Measurements from ENCODE around the gene CACNA2D3.
"Not testable (repeated sequence)": the region's sequence is repeated elsewhere in the genome, so short reads cannot be mapped to it uniquely, and the experiment has no call there.

Gene CACNA2D3

DNA sequence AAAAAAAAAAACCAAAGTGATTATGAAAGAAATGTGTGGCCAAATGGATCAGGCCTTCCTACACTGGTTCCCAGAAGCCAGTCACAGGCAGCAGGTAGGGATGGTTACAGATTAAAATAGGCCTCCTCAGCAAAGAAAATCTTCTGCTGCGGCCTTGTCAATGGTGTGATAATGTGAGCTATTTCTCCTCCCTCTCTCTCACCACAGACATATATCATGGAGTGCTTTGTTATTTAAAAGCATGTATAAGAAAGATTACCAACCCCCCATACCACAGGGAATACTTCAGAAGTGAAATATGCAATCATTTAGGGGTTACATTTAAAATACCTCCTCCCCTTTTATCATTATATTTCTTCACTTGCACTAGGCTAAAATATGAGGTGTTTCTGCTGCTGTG lies 837.7 kb downstream of the CACNA2D3 start:
- DNase-seq (no peak), ATAC-seq (no peak)
- Mint-ChIP-seq H3K4me1 (no peaks in the 10 kb centered on the region), H3K9me3 (no peaks in the 10 kb centered on the region), H3K36me3 (ENCODE audit: low read depth) (no peaks in the 10 kb centered on the region), H3K4me3 (no peak overlapping the region), H3K27ac (no peak overlapping the region), H3K27me3 (no peaks in the 10 kb centered on the region)

DNA sequence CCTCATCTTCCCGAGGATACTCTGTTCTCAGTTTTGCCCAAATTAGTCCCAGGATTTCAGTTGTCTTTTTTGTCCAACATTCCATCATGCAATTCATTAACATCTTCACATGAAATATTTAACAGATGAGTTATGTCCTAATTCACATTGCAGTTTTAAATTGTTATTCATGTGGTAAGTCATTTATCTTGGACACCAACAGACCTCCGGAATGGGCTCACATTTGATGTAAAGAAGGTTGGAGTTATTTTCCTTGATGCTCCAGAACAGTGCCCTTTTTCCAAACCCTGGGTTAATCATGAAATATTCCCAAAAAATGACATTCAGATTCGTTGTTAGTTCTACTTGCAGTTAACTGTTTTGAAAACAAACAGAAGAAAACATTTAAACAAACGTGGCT lies 838.3 kb downstream of the CACNA2D3 start:
- Mint-ChIP-seq H3K27ac (no peak overlapping the region), H3K9me3 (peaks cover 5% of the 10 kb centered on the region), H3K27me3 (no peaks in the 10 kb centered on the region), H3K4me1 (no peaks in the 10 kb centered on the region), H3K4me3 (no peak overlapping the region), H3K36me3 (ENCODE audit: low read depth) (no peaks in the 10 kb centered on the region)
- no peak for DNase-seq
- ATAC-seq, result no peak

DNA sequence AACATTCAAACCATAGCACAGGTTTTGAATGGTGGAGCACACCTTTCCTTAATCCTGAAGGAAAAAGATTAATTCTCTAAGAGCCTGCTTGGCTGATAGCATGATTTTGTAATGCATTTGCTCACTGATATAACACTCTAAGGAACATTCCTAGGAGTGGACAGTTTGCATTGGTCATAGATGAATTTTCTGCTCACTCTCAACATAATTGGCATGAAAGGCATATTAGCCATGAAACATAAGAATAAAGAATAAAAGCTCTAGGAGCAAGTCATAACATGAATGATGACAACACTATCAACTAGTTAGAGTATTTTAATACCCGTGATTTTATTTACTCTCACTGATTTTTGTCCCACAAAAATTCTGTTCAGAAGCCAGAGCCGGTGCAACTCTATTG lies 839.8 kb downstream of the CACNA2D3 start:
- no peaks in the 10 kb centered on the region for H3K27me3 Mint-ChIP-seq
- no peaks in the 10 kb centered on the region for H3K4me1 Mint-ChIP-seq
- no peaks in the 10 kb centered on the region for H3K36me3 Mint-ChIP-seq (ENCODE audit: low read depth)
- ATAC-seq, result no peak
- peaks cover 6% of the 10 kb centered on the region for H3K9me3 Mint-ChIP-seq
- no peak overlapping the region for H3K27ac Mint-ChIP-seq
- DNase-seq, result no peak
- H3K4me3 Mint-ChIP-seq, result no peak overlapping the region

DNA sequence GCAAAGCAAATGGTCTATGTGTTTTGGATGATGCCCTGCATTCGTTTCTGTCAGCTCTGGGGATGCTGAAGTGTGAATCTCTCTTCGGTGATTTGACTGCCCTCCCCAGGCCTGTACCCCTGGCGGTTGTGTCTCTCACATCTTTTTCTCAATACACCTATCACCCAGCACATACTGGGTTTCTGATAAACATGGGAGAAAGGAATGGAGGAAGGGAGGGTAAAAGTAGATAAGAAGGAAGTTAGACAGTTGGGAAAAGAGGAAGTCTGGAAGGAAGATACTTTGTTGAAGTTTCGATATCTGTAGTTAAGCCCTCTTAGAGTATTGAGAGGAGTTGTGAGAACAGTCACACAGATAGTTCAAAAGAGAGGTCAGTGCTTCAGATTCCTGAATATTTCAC lies 841.3 kb downstream of the CACNA2D3 start:
- Mint-ChIP-seq H3K27me3 (no peaks in the 10 kb centered on the region), H3K27ac (no peak overlapping the region), H3K9me3 (peaks cover 6% of the 10 kb centered on the region), H3K4me3 (no peak overlapping the region), H3K36me3 (ENCODE audit: low read depth) (no peaks in the 10 kb centered on the region), H3K4me1 (no peaks in the 10 kb centered on the region)
- no peak for ATAC-seq
- no peak for DNase-seq

DNA sequence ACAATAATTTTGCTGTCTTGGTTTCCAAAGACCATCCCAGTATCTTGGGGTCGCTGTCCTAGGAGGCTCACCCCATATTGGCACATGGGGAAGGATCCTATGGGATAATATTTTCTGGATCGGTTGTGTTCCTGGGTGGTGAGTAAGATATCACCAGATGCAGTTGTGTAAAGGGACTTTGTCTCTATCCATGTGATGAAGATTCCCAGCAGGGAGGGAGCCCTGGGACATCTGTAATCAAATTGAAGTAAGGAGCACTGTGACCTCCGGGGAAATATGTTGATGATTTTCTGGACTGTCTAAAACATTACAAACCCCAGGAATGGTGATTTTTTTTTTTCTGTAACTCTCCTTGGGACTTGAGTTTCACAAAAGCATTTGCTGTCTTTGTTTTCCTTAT lies 841.7 kb downstream of the CACNA2D3 start:
- no peak overlapping the region for H3K27ac Mint-ChIP-seq
- no peak for DNase-seq
- H3K27me3 Mint-ChIP-seq, result no peaks in the 10 kb centered on the region
- H3K36me3 Mint-ChIP-seq (ENCODE audit: low read depth), result no peaks in the 10 kb centered on the region
- ATAC-seq, result no peak
- no peaks in the 10 kb centered on the region for H3K4me1 Mint-ChIP-seq
- no peak overlapping the region for H3K4me3 Mint-ChIP-seq
- peaks cover 9% of the 10 kb centered on the region for H3K9me3 Mint-ChIP-seq

DNA sequence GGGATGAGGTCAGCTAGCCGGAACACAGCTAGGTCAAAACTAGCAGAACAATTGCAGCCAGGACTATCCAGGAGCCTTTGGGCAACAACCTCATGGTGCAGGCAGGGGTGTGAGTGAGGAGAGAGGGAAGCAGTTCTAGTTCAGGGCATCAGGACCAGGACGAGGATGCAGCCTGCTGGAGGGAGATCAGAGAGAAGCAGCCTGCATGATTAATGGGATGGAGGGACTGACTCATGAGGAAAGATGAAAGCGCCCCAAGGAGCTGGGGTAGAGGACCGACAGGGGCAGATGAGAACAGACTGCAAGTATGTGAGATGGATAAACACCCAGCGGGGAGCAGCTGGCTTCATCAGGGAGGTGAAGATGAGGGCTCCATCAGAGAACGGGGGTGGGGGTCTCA lies 843.4 kb downstream of the CACNA2D3 start:
- no peaks in the 10 kb centered on the region for H3K36me3 Mint-ChIP-seq (ENCODE audit: low read depth)
- no peaks in the 10 kb centered on the region for H3K27me3 Mint-ChIP-seq
- H3K4me1 Mint-ChIP-seq, result no peaks in the 10 kb centered on the region
- no peak for ATAC-seq
- no peak overlapping the region for H3K27ac Mint-ChIP-seq
- H3K4me3 Mint-ChIP-seq, result no peak overlapping the region
- peaks cover 9% of the 10 kb centered on the region for H3K9me3 Mint-ChIP-seq
- DNase-seq, result no peak

DNA sequence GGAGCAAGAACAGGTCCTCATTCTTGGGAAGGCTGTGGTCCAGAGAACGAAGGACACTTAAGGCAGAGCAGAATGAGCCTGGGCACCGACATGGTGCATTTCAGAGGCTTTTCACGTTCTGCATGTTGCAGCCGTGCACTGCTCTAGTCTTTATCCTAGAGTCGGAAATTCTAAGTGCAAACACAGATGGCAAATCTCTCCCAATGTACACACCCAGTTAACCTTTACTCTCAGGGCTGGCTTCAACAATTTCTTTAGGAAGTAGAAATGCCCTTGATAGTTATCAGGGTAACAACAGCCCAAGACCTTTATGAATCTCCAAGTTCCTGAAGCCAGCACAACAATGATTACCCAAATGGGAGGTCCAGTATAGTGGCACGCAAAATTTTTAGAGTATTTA lies 844.6 kb downstream of the CACNA2D3 start:
- Mint-ChIP-seq H3K4me1 (no peaks in the 10 kb centered on the region), H3K27ac (no peak overlapping the region), H3K36me3 (ENCODE audit: low read depth) (no peaks in the 10 kb centered on the region), H3K9me3 (peaks cover 9% of the 10 kb centered on the region), H3K27me3 (no peaks in the 10 kb centered on the region), H3K4me3 (no peak overlapping the region)
- ATAC-seq (no peak), DNase-seq (no peak)

DNA sequence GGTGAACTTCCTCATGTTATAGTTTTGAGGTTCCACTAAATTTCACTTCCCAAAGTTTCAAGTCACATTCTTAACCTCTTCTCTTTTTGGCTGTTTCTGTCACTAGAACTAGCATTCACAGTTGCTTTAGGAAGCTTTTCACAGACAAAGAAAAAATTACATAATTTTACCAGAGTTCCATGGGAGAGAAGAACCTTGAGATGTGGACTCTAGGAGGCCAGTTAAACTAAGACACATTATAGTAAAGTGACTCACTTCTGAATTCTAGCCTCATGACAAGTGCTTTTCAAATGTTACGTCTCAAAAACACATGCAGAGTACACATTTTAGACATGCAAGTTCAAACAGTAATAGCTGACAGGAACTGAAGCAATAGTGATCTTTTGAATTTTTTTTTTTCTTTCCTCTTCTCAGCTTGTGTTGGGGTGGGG lies 845.4 kb downstream of the CACNA2D3 start:
- no peaks in the 10 kb centered on the region for H3K27me3 Mint-ChIP-seq
- peaks cover 9% of the 10 kb centered on the region for H3K9me3 Mint-ChIP-seq
- DNase-seq, result no peak
- no peak overlapping the region for H3K27ac Mint-ChIP-seq
- H3K4me1 Mint-ChIP-seq, result no peaks in the 10 kb centered on the region
- H3K4me3 Mint-ChIP-seq, result no peak overlapping the region
- no peaks in the 10 kb centered on the region for H3K36me3 Mint-ChIP-seq (ENCODE audit: low read depth)
- no peak for ATAC-seq

DNA sequence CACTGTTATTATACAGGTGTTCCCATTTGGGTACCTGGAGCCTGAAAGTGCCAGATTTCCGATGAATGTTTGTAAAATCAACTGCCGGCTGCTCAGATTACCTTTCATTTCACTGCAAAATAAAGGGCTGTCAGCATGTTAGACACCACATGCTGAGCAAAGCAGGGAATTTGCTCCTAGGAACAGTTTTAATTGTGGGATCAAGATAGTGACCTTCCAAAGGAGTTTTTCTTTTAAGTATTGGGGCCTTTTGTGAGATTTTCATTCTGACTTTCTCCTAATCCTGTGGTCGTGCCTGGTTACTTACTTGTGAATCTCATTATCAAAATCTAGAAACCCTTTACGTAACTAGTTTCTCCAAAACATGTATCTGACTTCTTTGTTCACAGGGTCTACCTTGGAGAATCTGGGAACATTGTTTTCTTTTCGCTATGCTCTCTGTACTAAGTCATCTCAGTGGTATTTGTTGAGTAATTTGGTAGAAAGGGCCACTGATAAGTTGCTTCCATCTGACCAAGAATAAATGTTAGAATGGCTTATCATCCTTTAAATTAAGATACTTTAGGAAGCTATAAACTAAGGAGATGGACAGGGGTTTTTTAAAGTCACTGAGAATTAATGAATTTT lies 846.3 kb downstream of the CACNA2D3 start:
- DNase-seq (no peak), ATAC-seq (no peak)
- H3K9me3 Mint-ChIP-seq, result peaks cover 9% of the 10 kb centered on the region
- H3K27ac Mint-ChIP-seq, result no peak overlapping the region
- no peaks in the 10 kb centered on the region for H3K27me3 Mint-ChIP-seq
- no peaks in the 10 kb centered on the region for H3K4me1 Mint-ChIP-seq
- H3K4me3 Mint-ChIP-seq, result no peak overlapping the region
- no peaks in the 10 kb centered on the region for H3K36me3 Mint-ChIP-seq (ENCODE audit: low read depth)

DNA sequence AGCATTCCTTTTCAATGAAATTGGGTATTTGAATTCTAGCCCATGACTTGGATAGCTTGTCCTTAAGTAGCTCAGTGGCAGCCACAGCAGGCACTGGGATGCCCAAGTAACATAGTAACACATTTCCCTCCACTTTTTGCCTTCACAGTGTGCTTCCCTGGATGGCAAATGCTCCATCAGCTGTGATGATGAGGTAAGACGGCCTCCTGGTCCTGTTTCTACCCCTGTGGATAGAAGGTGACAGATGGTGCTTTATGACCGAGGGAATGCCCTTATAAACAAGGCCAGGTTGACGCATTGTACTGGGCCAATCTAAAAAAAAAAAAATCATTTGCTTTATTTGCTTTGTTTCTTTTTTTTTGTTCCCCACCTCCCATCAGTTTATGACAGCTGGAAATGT lies 847.3 kb downstream of the CACNA2D3 start:
- no peaks in the 10 kb centered on the region for H3K27me3 Mint-ChIP-seq
- no peak for ATAC-seq
- peaks cover 9% of the 10 kb centered on the region for H3K9me3 Mint-ChIP-seq
- no peaks in the 10 kb centered on the region for H3K36me3 Mint-ChIP-seq (ENCODE audit: low read depth)
- DNase-seq, result no peak
- no peak overlapping the region for H3K4me3 Mint-ChIP-seq
- H3K4me1 Mint-ChIP-seq, result no peaks in the 10 kb centered on the region
- no peak overlapping the region for H3K27ac Mint-ChIP-seq

DNA sequence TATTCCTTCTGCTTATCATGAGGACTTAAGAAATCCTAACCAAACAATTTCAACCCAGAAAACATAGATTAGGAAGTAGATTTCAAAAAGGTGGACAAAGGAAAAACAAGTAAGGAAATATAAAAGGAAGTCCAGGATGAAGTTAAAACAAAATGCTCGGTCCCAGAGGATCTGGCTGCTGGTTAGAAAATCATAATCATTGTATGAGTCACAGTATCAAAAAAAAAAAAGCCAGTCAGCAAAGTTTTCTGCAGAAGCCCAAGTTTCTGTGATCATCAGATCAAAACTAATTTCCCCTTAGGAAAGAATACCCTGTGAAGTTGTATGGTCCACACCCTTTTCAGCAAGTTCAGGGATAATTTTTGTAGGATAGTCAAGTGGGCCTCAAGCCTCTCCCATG lies 848.5 kb downstream of the CACNA2D3 start:
- Mint-ChIP-seq H3K4me1 (no peaks in the 10 kb centered on the region), H3K4me3 (no peak overlapping the region), H3K27me3 (no peaks in the 10 kb centered on the region), H3K9me3 (peaks cover 3% of the 10 kb centered on the region), H3K27ac (no peak overlapping the region), H3K36me3 (ENCODE audit: low read depth) (no peaks in the 10 kb centered on the region)
- ATAC-seq, result no peak
- DNase-seq, result no peak

DNA sequence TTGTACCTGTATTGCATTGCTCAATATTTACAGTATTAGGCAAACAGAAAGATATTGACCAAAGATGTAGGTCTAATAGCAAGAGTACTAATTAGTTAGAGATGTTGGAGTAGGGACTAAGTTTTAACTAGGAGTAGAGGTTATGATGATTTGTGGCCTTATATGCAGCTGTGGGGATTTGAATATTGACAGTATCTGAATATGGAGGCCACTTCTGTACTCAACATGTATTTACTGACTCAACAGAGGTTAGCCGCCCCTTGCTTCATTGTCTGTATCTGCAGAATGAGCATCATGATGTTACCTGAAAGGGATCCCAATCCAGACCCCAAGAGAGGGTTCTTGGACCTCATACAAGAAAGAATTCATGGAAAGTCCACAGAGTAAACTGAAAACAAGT lies 855.1 kb downstream of the CACNA2D3 start:
- ATAC-seq (no peak), DNase-seq (no peak)
- no peaks in the 10 kb centered on the region for H3K27me3 Mint-ChIP-seq
- H3K27ac Mint-ChIP-seq, result no peak overlapping the region
- peaks cover 15% of the 10 kb centered on the region for H3K9me3 Mint-ChIP-seq
- H3K4me1 Mint-ChIP-seq, result no peaks in the 10 kb centered on the region
- H3K4me3 Mint-ChIP-seq, result no peak overlapping the region
- H3K36me3 Mint-ChIP-seq (ENCODE audit: low read depth), result no peaks in the 10 kb centered on the region

DNA sequence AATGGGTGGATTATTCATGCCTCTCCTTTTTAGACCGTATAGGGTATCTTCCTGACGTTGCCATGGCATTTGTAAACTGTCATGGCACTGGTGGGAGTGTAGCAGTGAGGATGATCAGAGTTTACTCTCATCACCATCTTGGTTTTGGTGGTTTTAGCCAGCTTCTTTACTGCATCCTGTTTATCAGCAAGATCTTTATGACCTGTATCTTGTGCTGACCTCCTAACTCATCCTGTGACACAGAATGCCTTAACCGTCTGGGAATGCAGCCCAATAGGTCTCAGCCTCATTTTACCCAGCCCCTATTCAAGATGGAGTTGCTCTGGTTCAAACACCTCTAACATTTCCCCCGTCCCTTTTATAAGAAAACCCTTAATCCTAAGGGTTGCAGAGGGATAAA lies 855.6 kb downstream of the CACNA2D3 start:
- H3K4me3 Mint-ChIP-seq; H3K27me3 Mint-ChIP-seq; ATAC-seq; H3K36me3 Mint-ChIP-seq (ENCODE audit: low read depth); H3K4me1 Mint-ChIP-seq; DNase-seq; H3K27ac Mint-ChIP-seq: not testable (repeated sequence)
- H3K9me3 Mint-ChIP-seq, result peaks cover 15% of the 10 kb centered on the region

DNA sequence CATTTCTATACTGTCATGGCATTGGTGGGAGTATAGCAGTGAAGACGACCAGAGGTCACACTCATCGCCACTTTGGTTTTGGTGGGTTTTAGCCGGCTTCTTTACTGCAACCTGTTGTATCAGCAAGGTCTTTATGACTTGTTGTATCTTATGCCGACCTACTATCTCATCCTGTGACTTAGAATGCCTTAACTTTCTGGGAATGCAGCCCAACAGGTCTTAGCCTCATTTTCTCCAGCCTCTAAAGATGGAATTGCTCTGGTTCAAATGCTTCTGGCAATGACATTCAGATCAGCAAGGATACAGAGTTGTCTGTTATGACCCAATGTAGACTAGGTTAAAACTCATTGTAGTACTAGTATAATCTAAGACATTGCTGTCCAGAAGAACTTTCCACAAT lies 860.5 kb downstream of the CACNA2D3 start:
- H3K4me3 Mint-ChIP-seq, result no peak overlapping the region
- peaks cover 16% of the 10 kb centered on the region for H3K9me3 Mint-ChIP-seq
- H3K27me3 Mint-ChIP-seq, result no peaks in the 10 kb centered on the region
- DNase-seq (no peak), ATAC-seq (no peak)
- H3K36me3 Mint-ChIP-seq (ENCODE audit: low read depth), result no peaks in the 10 kb centered on the region
- H3K4me1 Mint-ChIP-seq, result no peaks in the 10 kb centered on the region
- no peak overlapping the region for H3K27ac Mint-ChIP-seq

DNA sequence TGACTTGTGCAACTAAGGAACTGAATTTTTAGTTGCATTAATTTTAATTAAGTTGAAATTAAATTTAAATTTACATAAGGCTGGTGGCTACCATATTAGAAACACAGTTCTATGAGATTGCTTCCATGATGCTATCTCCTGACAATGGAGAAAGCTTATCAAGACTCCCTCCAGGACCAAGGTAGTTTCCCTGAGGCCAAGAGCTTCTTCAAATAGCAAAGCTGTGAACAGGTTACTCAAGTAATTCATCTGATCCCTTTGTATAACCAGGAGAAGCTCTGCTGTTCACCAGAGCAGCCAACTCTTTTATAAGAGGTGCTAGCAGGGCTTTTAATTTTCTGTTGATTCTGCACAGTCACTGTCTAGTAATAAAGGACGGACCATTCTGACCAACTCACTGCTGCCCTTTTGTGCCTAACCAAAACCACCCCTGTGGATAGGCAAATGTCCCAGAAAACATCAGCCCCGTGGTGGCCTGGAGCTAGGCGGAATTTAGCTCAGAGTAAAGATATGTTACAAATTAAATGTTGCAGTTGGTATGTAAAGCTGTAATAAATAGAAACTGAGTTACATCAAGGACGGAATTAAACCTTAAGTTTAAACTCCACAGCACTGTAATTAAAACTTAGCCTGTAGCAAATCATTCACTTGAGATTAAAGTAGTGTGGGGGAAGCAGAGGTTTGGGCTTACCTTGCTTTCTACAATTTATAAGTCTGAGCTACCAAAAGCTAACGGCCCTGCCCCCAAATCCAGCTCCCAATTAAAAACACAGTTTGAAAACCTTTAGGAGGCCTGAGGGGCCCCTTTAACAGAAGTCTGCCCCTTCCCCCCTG lies 861.1 kb downstream of the CACNA2D3 start:
- Mint-ChIP-seq H3K27ac (no peak overlapping the region), H3K4me3 (no peak overlapping the region), H3K27me3 (no peaks in the 10 kb centered on the region), H3K36me3 (ENCODE audit: low read depth) (no peaks in the 10 kb centered on the region), H3K4me1 (no peaks in the 10 kb centered on the region), H3K9me3 (peaks cover 13% of the 10 kb centered on the region)
- DNase-seq (no peak), ATAC-seq (no peak)

All from activated naive CD8-positive, alpha-beta T cell treated with anti-CD3 and anti-CD28 coated beads, Interleukin-2, amount 50 U/mL, for 24 hours (primary cell).